Neuron (in vitro differentiated cells): ENCODE results near the gene TAF1B.

Experiments
- H2AFZ ChIP-seq: one replicate; pipeline ENCODE4 v1.6.1; 2013; ENCODE audit warnings: low read depth, mild to moderate bottlenecking, inconsistent platforms, low read length, moderate library complexity
- H3K27me3 ChIP-seq: one replicate; pipeline ENCODE4 v1.6.1; 2013; ENCODE audit warnings: low read length; ENCODE audit not compliant: insufficient read depth
- H3K36me3 ChIP-seq: one replicate; pipeline ENCODE4 v1.6.1; 2013; ENCODE audit warnings: low read length; ENCODE audit not compliant: insufficient read depth
- H3K4me1 ChIP-seq: one replicate; pipeline ENCODE4 v1.6.1; 2013; ENCODE audit warnings: low read length; ENCODE audit not compliant: insufficient read depth
- H3K4me3 ChIP-seq: 2 replicates; pipeline ENCODE4 v1.5.1; 2013; ENCODE audit warnings: mild to moderate bottlenecking, low read length, moderate library complexity
- H3K9me3 ChIP-seq: one replicate; pipeline ENCODE4 v1.6.1; 2013; ENCODE audit warnings: low read length

Gene TAF1B

DNA sequence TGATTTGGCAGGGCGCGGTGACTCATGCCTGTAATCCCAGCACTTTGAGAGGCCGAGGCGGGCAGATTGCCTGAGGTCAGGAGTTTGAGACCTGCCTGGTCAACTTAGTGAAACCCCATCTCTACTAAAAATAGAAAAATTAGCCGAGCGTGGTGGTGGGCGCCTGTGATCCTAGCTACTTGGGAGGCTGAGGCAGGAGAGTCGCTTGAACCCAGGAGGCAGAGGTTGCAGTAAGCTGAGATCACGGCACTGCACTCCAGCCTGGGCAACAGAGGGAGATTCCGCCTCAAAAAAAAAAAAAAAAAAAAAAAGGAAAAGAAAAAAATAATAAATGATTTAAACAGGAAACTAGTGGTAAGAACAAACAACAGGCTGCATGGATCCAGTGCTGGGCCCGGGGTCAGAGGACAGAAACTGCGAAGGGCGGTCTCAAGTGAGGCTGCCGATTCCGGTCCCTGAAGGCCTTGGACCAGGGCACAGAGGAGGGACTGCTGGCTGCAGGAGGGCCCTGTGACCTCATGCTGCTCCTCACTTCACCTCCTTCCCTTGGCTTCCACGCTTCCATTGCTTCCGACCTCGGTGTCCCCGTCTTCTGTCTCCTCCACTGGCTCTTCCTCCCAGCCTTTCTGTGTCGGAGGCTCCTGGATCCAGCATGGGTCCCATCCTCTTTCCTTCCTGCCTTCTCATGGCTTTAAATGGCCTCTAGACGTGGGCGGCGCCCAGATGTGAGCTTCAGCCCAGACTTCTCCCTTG, 106.1 kb downstream of the TAF1B start:
- H3K9me3 ChIP-seq = no peaks in the 10 kb centered on the region
- no peak overlapping the region for H3K4me3 ChIP-seq
- H3K4me1 ChIP-seq = no peaks in the 10 kb centered on the region
- H3K27me3 ChIP-seq = peaks cover 30% of the 10 kb centered on the region
- H2AFZ ChIP-seq = no peak overlapping the region
- H3K36me3 ChIP-seq = no peaks in the 10 kb centered on the region

DNA sequence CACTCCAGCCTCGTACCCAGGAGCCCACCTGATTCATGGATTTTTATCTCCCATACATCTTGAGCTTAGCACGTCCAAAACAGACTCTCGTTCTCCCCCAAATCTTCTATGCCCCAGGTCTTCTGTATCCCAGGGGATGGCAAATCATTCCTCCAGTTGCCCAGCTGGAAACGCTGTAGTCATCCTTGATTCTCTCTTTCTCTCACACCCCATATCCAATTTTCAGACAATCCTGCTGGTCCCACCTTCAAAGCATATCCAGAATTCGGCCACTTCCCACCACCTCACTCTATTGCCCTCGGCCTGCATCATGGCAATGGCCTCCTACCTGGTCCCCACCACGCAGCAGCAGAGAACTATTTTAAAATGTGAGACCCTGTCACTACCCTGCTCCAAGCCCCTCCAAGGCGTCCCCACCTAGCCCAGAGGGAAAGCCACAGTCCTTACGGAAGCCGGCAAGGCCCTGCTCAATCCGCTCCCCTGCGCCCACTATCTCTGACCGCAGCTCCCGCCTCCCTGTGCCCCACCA, 106.8 kb downstream of the TAF1B start:
- H3K4me1 ChIP-seq = no peaks in the 10 kb centered on the region
- H3K27me3 ChIP-seq = peaks cover 30% of the 10 kb centered on the region
- H2AFZ ChIP-seq = no peak overlapping the region
- H3K4me3 ChIP-seq = no peak overlapping the region
- H3K36me3 ChIP-seq = no peaks in the 10 kb centered on the region
- H3K9me3 ChIP-seq = no peaks in the 10 kb centered on the region

DNA sequence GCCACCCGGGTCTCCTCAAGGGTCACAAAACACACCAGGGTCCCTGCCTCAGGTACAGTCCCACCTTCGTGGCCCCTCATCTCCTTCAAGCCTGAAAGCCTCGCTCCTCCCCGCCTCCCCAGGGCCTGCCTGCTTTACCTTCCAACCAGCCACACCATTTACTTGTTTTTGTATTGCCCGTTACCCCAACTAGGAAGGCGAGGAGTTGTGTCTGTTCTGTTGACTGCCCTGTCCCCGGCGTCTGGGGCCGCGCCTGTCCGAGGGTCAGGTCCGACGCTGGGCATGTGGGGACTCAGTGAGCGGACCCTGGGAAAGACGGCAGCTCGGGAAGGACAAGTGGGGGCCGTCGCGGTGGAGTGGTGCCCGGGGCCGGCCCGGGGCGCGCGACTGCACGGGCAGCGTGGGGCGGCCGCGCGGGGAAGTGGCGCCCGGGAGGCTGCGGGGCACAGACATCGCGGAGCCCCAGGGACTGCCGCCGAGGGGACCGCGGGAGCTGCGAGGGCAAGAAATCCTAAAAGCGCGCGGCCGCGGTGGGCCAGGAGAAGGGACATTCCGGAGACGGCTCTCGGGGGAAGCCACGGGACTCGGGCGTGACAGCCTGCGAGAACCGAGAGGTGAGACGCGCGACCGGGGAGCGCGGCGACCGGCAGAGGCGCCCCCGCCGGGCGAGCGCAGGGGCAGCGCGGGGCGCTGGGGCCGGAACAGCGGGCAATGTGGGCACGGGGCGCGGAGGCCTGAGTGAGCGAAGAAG, 107.4 kb downstream of the TAF1B start:
- peaks cover 30% of the 10 kb centered on the region for H3K27me3 ChIP-seq
- H2AFZ ChIP-seq = peak overlapping the region; percentile 100
- no peaks in the 10 kb centered on the region for H3K9me3 ChIP-seq
- H3K4me3 ChIP-seq = peak overlapping the region; percentile 67
- H3K36me3 ChIP-seq = no peaks in the 10 kb centered on the region
- no peaks in the 10 kb centered on the region for H3K4me1 ChIP-seq

- no peaks in the 10 kb centered on the region for H3K4me1 ChIP-seq
- H3K4me3 ChIP-seq = peak overlapping the region; percentile 67
- no peaks in the 10 kb centered on the region for H3K9me3 ChIP-seq
- peak overlapping the region; percentile 100 for H2AFZ ChIP-seq
- H3K27me3 ChIP-seq = peaks cover 30% of the 10 kb centered on the region
- no peaks in the 10 kb centered on the region for H3K36me3 ChIP-seq
Observed at GRCh38 chr2:9951272-9951521, 107.9 kb downstream of the TAF1B start.

DNA sequence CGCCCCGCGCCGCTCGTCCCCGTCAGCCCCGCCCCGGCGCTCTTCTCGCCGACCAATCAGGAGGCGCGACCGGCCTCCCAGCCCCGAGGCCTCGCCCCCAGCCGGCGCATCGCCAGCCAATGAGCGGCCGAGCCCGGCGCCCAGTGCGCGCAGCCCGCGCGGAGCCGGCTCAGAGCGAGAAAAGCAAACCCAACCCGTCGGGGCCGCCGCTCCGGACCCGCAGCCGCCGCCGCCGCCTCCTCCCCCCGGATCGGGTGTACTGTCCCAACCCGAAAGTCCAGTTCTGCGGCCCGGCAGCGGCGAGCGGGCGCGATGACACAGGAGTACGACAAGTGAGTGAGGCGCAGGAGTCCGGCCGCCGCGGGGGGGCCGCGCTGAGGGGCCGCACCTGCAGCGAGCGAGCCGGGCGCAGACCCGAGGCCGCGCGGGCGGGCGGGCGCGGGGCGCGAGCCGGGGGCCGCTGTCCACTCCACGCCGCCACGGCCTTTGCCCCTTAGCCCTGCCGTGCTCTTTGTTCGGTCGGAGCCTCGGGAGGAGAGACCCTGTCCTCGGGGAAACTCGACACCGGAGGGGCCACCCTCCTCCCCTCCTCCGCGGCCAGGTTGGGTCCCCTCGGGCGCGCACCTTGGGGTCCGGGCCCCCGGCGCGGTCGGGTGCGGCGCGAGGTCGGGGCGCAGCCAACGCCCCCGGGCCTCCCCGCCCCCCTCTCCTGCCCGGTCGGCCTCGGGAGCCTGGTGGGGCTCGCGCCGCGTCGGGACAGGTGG, 108.4 kb downstream of the TAF1B start, which contains the start of gene GRHL1:
Gene GRHL1, plus strand, starts transcription at position 172 of the 764 bp plus-strand sequence. Its CDS starts 141 bp downstream, at position 313.
- H3K27me3 ChIP-seq = peaks cover 30% of the 10 kb centered on the region

GRCh38 chr2:9952286-9952737, 109.0 kb downstream of the TAF1B start:
- Histone ChIP-seq H3K4me1 (no peaks in the 10 kb centered on the region), H3K27me3 (peaks cover 30% of the 10 kb centered on the region), H2AFZ (peak overlapping the region; percentile 75), H3K4me3 (peak overlapping the region; percentile 74), H3K9me3 (no peaks in the 10 kb centered on the region), H3K36me3 (no peaks in the 10 kb centered on the region)

More for the DNA sequence above, 108.4 kb downstream of the TAF1B start, which contains the start of gene GRHL1:
- H2AFZ ChIP-seq = peak within 1 kb of the TSS; percentile 100
- H3K9me3 ChIP-seq = no peaks in the 10 kb centered on the region
- H3K4me1 ChIP-seq = no peaks in the 10 kb centered on the region
- H3K36me3 ChIP-seq = no peaks in the 10 kb centered on the region
- H3K4me3 ChIP-seq = peak within 1 kb of the TSS; percentile 74

- Histone ChIP-seq H3K4me3 (no peak overlapping the region), H3K9me3 (no peaks in the 10 kb centered on the region), H3K4me1 (no peaks in the 10 kb centered on the region), H2AFZ (no peak overlapping the region), H3K27me3 (peaks cover 30% of the 10 kb centered on the region), H3K36me3 (no peaks in the 10 kb centered on the region)
Observed at GRCh38 chr2:9952856-9953503, 109.7 kb downstream of the TAF1B start.

- peaks cover 26% of the 10 kb centered on the region for H3K27me3 ChIP-seq
- H3K4me1 ChIP-seq = no peaks in the 10 kb centered on the region
- no peak overlapping the region for H3K4me3 ChIP-seq
- no peaks in the 10 kb centered on the region for H3K36me3 ChIP-seq
- no peak overlapping the region for H2AFZ ChIP-seq
- no peaks in the 10 kb centered on the region for H3K9me3 ChIP-seq
Observed at GRCh38 chr2:9954136-9954535, 110.9 kb downstream of the TAF1B start.

DNA sequence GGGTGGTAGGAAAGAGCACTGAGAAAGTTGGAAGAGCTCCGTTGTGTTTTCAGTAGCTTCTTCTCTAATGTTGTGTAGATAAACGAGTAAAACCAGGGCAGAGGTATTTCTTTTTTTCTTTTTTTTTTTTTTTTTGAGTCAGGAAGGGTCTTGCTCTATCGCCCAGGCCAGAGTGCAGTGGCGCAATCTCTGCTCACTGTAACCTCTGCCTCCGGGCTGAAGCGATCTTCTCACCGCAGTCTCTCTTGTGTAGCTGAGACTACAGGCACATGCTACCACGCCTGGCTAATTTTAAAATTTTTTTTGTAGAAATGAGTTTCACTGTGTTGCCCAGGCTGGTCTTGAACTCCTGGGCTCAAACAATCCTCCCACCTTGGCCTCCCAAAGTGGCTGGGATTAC, 114.8 kb downstream of the TAF1B start:
- Histone ChIP-seq H3K36me3 (no peaks in the 10 kb centered on the region), H3K9me3 (no peaks in the 10 kb centered on the region), H2AFZ (no peak overlapping the region), H3K27me3 (peaks cover 4% of the 10 kb centered on the region), H3K4me1 (peaks cover 17% of the 10 kb centered on the region), H3K4me3 (no peak overlapping the region)

DNA sequence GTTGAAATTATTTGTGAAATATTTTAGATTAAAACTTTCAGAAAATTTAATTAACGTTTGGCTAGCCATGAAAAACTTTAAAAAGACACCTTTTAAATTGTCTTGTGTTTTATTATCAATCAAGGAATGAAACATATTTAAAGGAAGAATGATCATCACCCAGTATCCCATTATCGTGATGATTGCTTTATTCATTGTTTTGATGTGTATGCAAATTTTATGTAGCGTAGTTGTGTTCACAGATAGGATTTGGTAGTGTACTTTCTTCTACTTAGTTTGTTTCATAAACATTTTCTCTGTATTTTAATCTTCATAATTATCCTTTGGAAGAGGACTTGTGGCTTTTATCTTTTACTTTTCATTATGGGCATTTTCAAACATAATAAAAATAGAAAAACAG, 116.0 kb downstream of the TAF1B start:
- peaks cover under 1% of the 10 kb centered on the region for H3K36me3 ChIP-seq
- peaks cover 17% of the 10 kb centered on the region for H3K4me1 ChIP-seq
- no peaks in the 10 kb centered on the region for H3K27me3 ChIP-seq
- H2AFZ ChIP-seq = no peak overlapping the region
- H3K4me3 ChIP-seq = no peak overlapping the region
- H3K9me3 ChIP-seq = no peaks in the 10 kb centered on the region

DNA sequence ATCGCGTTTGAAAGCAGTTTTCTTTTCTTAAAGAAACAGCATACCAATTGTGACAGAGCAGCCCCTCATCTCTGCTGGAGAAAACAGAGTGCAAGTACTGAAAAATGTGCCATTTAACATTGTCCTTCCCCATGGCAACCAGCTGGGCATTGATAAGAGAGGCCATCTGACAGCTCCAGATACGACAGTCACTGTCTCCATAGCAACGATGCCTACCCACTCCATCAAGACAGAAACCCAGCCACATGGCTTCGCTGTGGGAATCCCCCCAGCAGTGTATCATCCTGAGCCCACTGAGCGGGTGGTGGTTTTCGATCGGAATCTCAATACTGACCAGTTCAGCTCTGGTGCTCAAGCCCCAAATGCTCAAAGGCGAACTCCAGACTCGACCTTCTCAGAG, 117.7 kb downstream of the TAF1B start:
- H3K27me3 ChIP-seq = no peaks in the 10 kb centered on the region
- H3K4me3 ChIP-seq = no peak overlapping the region
- peaks cover 17% of the 10 kb centered on the region for H3K4me1 ChIP-seq
- H2AFZ ChIP-seq = no peak overlapping the region
- peaks cover 9% of the 10 kb centered on the region for H3K36me3 ChIP-seq
- no peaks in the 10 kb centered on the region for H3K9me3 ChIP-seq

- H3K4me3 ChIP-seq = no peak overlapping the region
- no peaks in the 10 kb centered on the region for H3K27me3 ChIP-seq
- peaks cover 28% of the 10 kb centered on the region for H3K4me1 ChIP-seq
- H3K36me3 ChIP-seq = peaks cover 9% of the 10 kb centered on the region
- H2AFZ ChIP-seq = no peak overlapping the region
- H3K9me3 ChIP-seq = no peaks in the 10 kb centered on the region
Observed at GRCh38 chr2:9964334-9964980, 121.2 kb downstream of the TAF1B start.
